Pons (tissue), 1 donor: Measurements from ENCODE around the gene RNF212B.
A peak's percentile ranks its signal among the peaks of the same experiment; 100 is the strongest.
"Not testable (repeated sequence)": the region's sequence is repeated elsewhere in the genome, so short reads cannot be mapped to it uniquely, and the experiment has no call there.

Experiments
- DNase-seq: peaks from one replicate; pipeline ENCODE4 v3.0.0-alpha.2; 2016; ENCODE audit warnings: low spot score

RNF212B gene

DNA sequence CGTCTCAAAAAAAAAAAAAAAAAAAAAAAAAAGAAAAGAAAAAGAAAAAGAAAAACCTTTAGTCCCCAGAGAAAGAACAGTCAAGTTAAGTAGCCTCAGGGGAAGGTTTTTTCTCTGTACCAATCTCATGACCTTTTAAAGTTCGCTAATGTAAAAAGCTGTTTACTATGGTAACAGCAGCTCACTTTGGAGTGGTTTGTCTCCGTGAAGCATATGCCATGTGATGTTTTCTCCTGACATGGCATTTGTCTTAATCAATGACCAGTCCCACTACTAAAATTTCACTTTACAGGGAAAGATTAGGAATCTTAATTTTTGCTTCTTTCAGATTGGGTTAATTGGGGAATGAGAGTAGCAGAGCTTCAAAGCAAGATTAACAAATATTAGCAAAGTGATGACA is 4.3 kb downstream of the RNF212B start:
- no peak for DNase-seq

DNA sequence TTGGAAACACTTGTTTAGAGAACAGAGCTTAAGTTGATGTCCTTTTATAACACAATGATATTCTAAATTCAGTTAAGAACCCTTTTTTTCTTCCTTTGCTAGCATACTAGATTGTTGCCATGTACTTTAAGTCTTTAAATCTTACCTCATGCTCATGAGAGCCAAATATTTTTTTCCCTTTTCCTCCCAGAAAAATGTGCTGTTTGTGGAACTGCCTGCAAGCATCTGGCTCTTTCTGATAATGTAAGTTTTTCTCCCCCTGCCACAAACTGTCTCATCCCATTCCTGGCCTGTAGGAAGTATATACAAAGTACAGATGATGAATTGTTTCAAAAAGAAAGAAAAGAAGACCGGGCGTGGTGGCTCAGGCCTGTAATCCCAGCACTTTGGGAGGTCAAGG is 5.3 kb downstream of the RNF212B start:
- no peak for DNase-seq

DNA sequence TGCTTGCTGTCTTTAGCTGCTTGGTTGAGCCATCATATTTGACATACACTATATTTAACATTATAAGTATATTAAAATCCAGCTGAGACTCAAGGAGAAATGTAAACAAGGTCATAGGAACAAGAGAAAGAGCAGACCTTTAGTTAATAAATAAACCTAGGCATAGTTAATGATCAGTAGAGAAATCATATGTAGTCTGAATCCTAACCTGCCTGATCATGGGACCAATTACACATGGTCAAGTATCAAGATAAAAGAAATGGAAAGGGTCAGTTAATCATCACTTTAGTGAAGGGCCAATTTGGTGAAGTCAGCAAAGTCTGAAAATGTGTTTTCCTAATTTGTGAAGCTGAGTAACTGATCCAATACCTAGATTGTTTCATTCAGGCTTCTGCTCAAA is 7.5 kb downstream of the RNF212B start:
- DNase-seq = no peak

DNA sequence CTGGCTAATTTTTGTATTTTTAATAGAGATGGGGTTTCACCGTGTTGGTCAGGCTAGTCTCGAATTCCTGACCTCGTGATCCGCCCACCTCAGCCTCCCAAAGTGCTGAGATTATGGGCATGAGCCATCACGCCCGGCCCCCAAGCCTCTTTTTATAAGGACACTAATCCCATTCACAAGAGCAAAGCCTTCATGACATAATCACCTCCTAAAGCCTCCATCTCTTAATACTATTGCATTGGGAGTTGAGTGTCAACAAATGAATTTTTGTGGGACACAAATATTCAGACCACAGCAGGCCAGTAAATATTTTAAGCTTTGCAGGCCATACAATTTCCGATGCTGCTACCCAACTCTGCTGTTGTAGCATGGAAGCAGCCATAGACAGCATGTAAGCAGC is 10.9 kb downstream of the RNF212B start:
- no peak for DNase-seq

DNA sequence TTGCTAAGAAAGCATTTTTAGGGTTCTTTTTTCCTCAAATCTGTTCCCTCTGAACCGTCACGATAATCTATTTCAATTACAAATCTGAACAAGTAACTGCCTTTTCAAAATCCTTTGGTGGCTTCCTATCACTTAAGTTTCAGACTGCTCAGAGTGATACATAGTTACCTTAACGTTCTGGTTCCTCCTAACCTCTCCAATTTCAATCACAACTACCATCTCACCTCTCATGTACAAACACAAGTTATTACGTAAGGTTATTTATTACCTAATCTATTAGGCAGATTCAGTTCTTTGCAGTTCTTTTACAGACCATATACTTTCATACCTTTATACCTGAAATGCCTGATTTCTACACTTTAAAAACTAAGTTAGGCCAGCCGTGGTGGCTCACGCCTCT is 12.1 kb downstream of the RNF212B start:
- no peak for DNase-seq

DNA sequence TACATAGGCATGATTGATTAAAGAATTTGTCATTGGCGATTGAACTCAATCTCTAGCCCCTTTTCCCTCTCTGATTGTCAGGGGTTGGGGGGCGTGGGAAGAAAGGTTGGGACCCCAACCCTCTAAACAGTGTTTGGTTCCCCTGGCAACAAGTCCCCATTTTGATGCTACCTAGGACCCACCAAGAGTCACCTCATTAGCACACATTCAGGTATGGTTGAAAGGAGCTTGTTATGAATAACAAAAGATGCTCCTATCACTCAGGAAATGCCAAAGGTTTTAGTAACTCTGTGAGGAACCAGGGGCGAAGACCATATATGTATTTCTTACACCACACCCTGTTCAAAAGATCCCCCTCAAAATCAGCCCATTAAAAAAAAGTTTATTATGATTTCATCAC is 14.3 kb downstream of the RNF212B start:
- no peak for DNase-seq

DNA sequence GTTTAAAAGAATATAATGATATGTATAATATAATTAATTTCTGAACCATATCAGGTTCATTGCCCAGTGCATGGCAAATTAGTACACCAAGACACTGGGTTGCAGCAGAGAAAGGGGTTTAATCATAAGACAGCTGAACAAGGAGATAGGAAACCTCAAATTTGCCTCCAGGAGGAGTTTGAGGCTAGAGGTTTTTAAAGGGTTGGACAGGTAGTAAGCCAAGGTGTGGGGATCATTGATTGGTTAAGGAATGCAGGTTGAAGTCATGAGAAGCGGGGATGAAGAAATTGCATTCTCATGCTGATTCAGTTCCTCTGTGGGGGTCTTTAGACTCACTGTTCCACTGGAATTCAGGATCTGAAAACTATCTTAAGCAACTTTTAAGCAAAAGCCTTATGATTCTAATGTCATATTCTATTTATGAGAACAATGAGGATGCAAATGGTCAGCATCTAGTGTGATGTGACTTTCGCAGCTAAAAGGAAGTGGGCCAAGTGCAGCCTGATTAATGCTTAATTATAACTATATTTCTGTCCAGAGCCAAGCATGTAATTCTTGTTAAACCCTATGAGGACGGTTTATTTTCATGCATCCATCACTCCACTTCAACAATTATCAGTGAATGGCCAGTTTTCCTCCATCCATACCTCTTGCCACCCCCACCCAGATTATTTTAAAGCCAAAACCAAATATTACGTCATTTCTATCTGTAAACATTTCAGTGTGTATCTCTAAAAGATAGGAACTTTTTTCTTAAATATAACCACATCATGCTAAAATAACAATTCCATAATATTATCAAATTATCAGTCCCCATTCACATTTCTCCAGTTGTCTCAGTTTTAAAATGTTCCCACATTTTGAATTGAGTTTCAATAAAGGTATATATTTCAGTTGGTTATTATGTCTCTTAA is 14.9 kb downstream of the RNF212B start:
- DNase-seq = no peak

DNA sequence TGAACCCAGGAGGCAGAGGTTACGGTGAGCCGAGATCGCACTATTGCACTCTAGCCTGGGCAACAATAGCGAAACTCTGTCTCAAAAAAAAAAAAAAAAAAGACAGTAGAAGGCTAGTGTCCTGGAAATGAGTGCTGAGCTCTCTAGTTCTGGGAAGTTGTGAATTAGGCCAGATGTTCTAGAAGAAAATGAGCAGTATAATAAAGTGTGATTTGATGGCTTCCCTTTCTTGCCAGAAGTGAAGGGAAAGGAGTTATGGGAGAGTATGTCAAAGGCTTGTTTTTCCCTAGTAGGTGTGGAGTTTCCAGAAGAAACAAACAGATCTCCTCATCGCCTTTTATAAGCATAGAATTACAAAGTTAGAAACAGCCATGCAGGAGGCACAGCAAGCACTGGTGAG is 20.5 kb downstream of the RNF212B start:
- no peak for DNase-seq

DNA sequence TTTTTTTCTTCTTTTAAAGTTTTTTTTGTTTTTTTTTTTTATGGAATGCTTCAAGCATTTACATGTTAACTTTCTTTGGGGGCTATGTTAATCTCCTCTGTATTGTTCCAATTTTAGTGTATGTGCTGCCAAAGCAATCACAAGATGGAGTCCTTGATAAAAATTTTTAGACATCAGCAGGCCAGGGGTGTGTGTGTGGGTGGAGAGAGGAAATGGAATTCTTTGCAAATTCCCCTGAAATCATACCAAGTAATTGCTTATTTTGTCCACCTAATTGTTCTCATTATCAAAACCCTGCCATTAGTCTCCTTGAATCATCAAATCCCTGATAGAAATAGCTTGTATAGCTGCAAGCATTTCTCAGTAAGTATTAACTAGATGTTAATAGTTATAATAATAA is 21.7 kb downstream of the RNF212B start:
- DNase-seq = no peak

DNA sequence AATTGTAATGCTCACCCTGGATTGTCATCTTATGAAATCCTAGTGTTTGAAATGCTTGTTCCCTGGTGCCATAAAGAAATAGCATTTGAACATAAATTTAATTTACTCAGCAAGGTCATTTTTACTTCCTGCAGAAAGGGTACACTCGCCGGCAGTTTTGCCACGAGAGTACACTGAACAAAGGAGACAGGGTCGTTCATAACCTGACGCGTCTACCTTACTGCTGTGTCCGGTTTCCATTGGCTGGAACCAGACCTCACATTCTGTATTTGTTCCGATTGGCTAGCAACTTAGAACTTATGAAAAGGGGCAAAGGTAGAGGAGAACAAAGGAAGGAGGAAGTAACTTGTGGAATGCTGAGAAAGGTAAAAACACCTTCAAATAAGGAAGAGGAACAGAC is 23.1 kb downstream of the RNF212B start:
- DNase-seq = not testable (repeated sequence)

DNA sequence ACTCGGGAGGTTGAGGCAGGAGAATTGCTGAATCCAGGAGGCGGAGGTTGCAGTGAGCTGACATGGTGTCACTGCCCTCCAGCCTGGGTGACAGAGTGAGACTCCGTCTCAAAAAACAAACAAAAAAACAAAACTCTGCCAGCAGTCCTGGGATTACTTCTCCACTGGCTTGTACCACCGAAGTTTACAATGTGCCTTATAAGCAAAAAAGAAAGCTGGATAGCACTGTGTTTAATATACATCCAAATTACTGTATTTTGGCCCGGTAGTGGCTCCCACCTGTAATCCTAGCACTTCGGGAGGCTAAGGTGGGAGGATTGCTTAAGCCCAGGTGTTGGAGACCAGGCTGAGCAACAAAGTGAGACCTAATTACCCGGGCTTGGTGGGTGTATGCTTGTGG is 31.5 kb downstream of the RNF212B start:
- DNase-seq = no peak

DNA sequence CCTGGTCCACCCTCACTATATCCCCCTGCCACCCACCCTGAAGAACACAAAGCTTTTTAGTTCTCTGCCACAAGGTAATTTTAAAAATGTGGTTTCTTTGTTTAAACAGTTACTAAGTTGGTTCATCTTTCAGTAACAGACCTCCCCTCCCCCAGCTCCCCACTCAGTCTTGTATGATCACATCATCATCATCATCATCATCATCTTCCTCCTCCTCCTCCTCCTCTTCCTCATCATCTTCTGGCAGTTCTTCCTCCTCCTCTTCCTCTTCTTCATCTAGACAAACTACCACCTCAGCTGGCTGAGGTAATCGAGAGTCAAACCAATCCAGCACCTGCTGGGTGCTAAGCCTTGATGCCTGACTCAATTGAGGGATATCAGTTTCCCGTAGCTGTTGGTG is 37.7 kb downstream of the RNF212B start:
- DNase-seq = no peak

DNA sequence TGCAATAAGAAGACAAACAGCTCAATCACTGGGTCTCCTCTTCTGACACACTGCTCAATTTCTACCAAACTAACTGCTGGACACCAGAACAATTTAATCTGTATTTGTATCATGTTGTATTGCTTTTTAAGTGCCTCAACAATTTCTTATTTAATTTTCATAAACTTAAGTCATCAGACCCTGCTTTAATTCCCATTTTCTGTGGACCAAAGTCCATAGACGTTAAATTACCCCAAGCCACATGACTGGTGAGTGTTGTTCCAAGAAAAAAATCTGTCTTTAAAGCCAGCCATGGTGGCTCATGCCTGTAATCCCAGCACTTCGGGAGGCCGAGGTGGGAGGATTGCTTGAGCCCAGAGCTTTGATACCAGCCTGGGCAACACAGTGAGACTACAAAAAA is 39.5 kb downstream of the RNF212B start:
- no peak for DNase-seq

DNA sequence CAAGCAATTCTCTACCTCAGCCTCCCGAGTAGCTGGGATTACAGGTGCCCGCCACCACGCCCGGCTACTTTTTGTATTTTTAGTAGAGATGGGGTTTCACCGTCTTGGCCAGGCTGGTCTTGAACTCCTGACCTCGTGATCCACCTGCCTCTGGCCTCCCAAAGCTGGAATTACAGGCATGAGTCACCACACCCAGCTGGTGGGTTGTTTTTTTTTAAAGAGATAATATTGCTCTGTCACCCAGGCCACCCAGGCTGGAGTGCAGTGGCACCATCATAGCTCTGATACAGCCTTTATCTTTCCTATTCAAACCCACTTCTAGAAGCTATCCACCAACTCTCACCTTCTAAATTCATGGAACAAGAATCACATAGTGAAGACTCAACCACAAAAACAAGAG is 40.2 kb downstream of the RNF212B start:
- DNase-seq = not testable (repeated sequence)

DNA sequence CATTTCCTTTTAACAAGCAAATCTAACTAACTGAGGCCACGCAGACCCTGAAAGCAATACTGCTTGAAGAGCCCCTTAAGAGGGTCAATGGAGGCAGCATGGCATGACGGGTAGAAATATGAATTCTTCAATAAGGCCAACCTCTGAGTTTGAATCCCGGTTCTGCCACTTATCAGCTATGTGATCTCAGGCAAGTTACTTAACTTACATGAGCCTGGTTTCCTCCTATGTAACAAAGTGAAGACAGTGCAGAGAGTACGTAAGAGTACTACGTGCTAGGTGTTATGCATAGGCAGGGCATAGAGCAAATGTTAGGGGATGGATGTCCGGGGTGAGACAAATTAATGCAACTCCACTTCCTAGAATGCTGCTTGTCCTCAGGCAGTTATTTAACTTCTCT is 43.5 kb downstream of the RNF212B start:
- DNase-seq = no peak

DNA sequence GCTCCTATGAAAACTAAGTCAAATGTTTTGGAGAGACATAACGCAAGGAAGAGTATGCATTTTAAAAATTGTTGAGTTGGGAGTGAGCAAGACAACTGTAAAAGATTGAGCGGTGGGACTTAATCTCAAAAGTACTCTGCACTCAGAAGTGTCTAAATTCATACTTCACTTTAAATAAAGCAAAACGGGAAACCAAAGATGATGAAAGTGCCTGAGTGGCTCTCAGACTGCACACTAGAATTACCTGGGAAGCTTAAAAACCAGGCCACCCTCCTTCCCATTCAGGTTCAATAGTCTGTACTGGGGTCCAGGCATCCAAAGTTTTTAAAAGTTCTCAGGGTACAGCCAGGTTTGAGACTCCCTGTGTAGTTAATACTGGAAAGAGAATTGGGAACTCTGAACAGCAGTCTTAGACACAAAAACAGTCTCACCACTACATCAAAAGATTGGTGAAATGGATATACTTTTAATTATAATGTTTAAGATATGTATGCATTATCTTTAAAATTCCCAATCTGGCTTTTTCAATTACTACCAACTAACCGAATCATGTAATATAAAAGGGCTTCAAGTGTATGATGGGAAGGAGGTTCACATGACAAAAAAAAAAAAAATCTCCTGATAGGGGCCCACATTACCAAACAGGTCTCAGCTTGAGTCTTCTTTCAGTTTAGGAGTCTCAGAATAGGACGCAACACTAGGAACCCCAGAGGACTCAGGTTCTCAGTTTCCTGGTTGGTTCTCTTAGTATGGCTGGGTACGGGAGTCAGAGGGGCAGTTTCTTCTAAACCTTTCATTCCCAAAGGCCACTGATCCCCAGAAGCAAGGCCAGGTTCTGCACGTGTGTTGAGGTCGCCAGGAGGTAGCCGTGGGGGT is 47.2 kb downstream of the RNF212B start:
- peak; percentile 37 for DNase-seq

DNA sequence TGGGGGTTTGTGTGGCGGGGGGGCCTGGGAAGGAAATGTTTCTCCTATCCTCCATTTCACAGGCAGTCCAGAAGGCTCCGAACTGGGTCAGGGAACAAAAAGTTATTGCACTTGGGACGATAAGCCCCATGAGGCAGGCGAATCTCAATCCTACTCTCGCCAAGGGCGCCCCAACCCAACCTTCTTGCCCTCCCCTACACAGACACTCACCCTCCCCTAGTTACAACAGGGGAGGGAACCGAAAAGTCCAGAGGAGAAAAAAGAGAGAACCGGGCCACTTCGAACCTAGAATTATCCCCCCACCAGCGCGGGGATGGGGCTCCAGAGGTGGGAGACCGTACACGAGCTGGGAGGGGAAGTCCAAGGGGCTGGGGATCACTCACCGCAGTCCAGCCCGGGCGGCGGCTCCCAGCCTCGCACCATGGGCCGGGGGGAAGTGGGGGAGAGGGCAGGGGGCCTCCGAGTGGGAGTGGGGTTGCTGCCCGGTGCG is 47.8 kb downstream of the RNF212B start:
- peak; percentile 42 for DNase-seq

DNA sequence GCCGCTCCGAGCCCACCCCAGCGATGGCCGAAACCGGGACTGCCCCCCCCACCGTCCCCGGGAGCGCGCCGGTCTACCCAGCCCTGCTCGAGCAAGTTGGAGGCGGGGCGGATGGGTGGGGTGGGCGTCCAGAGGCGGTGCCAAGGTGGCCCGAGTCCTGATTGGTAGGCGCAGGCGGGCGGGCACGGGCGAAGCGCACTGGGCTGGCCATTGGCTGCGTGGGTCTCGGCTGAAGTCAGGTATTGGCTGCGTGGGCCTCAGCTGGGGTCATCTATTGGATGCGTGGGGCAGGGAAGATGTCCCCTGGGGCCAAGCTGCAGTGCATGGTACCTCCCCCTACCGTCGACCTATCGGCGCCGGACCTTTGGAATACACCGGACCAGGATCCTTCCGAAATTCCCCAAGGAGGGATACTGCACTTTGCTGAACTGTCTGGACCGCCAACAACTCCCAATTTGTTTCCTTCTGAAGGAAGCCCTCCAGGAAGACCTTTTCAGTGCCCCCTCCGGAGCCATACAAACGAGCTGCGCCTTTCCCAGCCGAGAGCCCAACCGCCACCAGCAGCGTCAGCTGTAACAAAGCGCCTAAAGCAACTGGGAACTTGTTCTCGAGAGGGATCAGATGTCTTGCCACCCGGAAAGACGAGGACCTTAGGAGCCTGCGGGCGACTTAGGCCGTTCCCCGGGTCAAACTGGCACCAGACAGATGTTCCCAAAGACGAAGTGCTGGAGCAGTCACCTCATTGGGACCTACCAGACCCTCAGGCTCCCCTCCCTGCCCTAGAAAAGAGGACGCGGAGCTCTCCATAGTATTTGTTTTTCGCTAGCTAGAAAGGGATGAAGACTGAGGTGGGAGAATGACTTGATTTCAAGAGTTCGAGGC is 48.5 kb downstream of the RNF212B start, which contains the start of gene HOMEZ:
TSS of gene HOMEZ (minus strand) at position 113 of the 882 bp plus-strand sequence. CDS start 180 bp downstream, outside the sequence.
- peak; percentile 98 for DNase-seq

DNA sequence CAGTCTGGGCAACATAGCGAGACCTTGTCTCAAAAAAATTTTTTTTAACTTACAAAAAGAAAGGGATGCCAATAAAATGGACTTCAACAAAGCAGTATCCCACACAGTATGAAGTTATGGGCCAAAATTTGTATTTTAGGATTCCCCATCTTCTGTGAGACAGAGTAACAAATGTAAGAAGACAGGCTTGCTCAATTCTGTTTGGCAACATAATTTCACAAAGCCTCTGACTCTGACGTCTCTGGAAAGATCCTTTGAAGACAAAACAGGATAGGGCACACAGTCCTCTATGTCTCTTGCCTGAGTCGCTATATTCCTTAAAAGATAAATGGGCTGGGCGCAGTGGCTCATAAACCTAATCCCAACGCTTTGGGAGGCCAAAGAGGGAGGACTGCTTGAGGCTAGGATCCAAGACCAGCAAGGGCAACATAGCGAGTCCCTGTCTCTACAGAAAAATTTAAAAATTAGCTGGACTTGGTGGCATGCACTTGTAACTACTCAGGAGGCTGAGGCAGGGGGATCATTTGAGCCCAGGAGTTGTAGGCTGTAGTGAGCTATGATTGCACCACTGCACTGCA is 49.3 kb downstream of the RNF212B start:
- no peak for DNase-seq

DNA sequence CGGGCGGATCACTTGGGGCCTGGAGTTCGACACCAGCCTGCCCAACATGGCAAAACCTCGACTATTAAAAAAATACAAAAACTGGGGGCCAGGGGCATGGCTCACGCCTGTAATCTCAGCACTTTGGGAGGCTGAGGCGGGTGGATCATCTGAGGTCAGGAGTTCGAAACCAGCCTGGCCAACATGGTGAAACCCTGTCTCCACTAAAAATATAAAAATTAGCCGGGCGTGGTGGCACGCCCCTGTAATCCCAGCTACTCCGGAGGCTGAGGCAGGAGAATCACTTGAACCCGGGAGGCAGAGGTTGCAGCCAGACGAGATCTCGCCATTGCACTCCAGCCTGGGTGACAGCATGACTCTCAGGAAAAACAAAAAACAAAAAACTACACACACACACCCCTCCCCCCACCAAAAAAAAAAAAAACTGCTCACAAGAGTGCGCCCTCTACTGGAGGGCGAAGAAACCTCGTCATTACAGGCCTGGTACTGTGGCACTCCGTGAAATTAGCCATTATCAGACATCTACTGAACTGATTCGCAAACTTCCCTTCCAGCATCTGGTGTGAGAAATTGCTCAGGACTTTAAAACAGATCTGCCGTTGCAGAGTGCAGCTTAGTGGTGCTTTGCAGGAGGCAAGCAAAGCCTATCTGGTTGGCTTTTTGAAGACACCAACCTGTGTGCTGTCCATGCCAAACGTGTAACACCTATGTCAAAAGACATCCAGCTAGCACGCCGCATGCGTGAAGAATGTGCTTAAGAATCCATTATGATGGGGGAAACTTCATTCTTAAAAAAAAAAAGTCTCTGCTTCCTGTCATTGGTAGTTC is 57.2 kb downstream of the RNF212B start:
- DNase-seq = peak; percentile 76
